GM19239 (cell line): ENCODE results near the gene ARHGEF28.

Source experiments
- DNase-seq: peaks from one replicate; pipeline ENCODE4 v3.0.0; 2011; ENCODE audit warnings: low spot score; ENCODE audit not compliant: insufficient read length
- FAIRE-seq: peaks from 2 replicates; lab custom pipeline; 2011; peaks lifted over from hg19 to GRCh38; lab: Jason Lieb, UNC

Gene ARHGEF28

DNA sequence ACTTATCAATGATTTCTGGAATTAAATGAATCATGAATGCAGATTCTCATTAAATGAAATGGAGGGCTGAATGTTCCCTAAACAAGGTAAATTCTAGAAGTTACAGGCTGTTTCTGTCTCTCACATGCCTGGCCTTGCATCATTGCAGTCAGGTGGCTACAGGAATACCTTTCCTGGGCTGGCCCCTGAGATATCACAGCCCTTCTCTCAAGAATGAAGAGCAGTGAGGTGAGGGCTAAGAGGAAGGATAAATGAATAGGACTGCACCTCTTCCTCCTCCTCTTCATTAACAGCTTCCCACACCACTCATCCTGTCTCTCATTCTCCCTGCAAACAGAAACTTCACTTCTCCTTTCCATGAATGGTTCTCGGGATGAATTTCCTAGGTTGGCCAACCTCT is 22.5 kb downstream of the ARHGEF28 start:
- DNase-seq = no peak
- no peak for FAIRE-seq

DNA sequence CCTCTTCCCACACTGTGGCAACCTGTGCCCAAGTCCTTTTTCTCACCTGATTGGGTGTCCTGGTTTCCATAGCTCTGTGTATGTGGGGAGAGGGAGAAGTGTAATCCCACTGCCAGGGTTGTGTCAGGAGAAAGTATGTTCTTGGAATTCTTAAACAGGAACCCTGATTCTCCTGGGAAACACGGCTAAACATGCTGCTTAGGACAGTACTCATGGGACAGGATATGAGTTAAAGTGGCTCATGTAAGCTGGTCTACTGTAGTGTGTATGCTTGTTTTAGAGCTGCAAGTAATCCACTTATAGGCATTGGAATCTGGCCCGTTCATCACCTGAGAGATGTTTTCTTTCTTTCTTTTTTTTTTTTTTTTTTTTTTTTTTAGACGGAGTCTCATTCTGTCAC is 23.9 kb downstream of the ARHGEF28 start:
- no peak for FAIRE-seq
- DNase-seq = no peak

DNA sequence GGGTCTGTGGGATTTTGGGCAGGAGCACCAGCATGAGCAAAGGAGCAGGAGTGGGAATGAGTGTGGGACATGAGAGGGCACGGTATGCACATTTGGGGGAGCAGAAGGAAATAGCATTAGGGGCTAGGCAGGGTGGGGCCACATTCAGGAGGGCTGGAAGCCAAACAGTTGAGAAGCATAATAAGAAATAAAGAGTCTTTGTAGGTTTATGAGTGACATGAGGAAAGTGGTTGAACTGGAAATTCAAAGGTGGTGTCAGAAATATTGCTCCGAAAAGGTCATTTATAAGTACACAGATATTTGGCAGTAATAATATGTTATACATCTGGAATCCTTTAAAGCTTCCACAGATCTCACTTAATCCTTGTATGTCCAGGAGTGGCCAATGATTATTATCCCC is 26.4 kb downstream of the ARHGEF28 start:
- no peak for FAIRE-seq
- no peak for DNase-seq

- DNase-seq (no peak), FAIRE-seq (no peak)
Observed at GRCh38 chr5:73654171-73654811, 28.3 kb downstream of the ARHGEF28 start.

GRCh38 chr5:73654819-73655318 is 28.9 kb downstream of the ARHGEF28 start:
- no peak for FAIRE-seq
- DNase-seq = no peak

DNA sequence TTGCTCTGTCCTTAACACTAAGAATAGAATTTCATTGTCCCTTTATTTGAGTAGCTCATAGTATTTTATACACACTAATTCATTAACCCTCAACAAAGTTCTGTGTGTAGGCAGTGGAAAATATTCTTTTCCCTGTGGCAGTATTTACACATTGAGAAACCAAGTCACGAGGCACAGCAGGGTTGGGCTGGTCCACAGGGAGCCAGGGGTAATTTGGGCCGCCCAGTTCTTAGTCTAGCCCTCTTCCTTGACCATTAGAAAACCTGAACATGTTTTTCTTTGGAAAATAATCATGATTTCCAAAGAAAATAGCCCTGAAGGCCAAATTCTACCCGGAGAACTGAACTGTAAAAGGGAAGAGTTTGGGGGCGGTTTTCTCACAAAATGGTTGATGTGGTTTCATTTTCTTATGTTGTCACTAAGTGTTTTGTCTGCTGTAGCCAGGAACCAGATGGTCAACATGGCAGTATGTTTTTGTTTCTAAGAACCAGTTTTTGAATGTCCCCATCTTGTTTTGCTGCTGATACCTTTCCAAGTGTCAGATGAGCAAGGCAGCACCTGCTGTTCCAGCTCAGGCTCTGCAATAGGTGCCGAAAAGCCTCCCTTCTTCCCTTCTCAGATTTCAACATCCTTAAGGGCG is 29.6 kb downstream of the ARHGEF28 start:
- DNase-seq = no peak
- FAIRE-seq = peak; percentile 68

DNA sequence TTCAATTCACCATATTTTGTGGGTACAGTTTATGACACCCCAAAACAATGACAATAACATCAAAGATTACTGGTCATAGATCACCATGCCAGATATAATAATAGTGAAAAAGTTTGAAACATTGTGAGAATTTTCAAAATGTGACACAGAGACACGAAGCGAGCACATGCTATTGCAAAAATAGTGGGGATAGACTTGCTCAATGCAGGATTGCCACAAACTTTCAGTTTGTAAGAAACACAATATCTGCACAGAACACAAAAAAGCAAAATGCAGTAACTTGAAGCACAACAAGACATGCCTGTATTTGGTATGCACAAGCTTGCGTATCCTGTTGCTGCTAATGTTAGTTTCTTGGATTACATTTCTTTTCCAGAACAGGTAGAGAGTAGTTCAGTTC is 35.8 kb downstream of the ARHGEF28 start:
- no peak for DNase-seq
- no peak for FAIRE-seq

DNA sequence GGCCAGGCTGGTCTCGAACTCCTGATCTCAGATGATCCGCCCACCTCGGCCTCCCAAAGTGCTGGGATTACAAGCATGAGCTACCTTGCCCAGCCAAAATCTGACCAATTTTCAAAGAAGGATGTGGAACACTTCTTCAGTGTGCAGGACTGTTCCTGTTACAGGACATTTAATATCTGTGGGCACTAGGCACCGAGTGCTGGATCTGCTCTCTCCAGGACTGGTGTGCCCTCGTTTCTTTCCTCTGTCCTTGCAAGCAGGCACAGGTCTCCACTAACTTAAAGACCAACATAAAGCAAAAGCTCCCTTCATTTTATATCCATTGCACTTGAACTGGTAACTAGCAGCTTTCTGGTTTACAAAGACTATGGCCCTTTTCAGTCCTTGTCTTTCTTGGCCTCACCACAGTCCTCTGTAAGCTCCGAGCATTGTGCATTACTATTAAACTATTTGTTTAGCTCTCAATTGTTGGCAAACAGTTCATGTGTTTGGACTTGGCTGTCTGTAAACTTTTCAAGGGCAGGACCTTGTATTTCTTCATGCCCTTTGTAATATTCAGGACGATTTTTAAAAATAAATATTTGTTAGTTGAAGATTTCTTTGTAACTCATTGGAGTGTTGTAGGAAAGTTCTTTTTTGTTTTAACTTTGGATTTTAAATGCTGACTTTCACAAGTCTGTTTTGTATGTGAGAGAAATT is 37.3 kb downstream of the ARHGEF28 start:
- FAIRE-seq (no peak), DNase-seq (no peak)

DNA sequence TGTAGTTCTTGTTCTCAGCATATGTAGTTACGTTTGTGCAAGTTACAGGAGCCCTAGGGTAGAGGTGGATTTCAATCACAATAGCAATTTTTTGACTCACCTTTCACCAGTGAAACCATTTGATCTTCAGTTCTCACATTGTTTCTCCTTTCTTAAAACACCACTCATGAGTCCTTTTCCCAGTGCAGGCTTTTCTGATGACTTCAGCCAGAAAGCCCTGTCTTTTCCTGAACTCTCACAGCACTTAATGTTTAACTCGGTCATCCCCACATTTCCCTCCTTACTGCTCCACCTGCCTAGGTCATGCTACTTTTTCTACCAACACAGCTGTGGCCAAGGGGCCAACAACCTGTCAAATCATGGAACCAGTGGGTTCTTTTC is 37.9 kb downstream of the ARHGEF28 start:
- DNase-seq (no peak), FAIRE-seq (peak; percentile 90)

DNA sequence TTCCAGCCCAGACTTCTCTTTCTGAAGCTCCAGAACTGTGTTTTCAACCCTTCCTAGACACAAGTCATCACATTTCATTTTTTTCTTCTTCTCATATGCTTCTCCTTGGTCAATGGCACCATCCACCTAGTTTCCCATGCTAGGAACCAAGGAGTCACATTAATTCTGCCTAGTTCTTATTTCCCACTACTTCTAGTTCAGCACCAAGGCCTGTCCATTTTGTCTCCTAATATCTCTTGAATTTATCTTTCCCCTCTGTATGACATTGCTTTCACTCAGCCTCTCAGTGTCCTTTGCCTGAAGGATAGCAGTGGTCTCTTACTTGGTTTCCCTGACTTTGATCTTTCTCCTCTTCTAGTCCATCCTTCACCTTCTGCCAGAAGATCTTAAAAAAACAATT is 38.8 kb downstream of the ARHGEF28 start:
- no peak for DNase-seq
- no peak for FAIRE-seq

DNA sequence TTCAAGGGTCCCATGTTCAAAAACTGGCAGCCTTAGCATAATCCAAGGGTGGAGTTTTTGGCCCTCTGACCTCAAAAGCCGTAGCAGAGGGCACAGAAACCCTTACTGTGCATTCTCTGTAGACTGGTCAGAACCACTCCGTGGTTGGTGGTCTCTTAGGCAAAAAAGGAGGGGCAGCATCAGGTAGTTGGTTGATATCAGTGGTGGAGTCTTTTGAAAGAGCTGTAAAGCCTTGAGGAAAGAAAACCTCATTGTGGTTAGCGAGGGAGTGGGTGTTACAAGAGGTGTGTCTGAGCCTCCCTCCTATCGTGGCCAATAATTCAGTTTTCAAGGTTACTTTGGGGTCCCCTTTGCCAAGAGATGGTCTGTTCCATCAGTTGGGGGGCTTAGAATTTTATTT is 40.9 kb downstream of the ARHGEF28 start:
- DNase-seq (no peak), FAIRE-seq (peak; percentile 62)

- FAIRE-seq (peak; percentile 94), DNase-seq (no peak)
Observed at GRCh38 chr5:73668017-73668416, 42.0 kb downstream of the ARHGEF28 start.

GRCh38 chr5:73668486-73669111 is 42.6 kb downstream of the ARHGEF28 start:
- FAIRE-seq = no peak
- no peak for DNase-seq

- DNase-seq = no peak
- FAIRE-seq = no peak
Observed at GRCh38 chr5:73670731-73671130, 44.7 kb downstream of the ARHGEF28 start.

DNA sequence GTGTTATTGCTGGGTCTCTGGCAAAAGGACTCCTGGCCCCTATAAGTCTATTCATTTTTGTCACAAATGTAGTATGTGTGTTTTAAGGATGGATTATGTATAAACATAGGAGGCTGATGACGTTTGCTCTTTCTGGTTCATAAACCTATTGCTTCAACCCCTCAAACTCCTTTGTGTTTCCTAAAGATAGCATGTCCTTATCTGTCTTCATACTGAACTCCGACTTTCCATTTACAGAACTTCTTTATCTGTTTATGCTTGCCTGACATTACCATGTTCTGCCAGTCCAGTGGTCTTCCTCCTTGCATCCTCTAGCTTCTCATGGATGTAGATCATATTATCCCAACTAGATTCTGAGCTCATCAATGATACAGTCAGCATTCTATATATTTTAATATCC is 46.1 kb downstream of the ARHGEF28 start:
- DNase-seq (no peak), FAIRE-seq (no peak)

GRCh38 chr5:73673161-73673591 is 47.2 kb downstream of the ARHGEF28 start:
- FAIRE-seq (peak; percentile 37), DNase-seq (no peak)

- DNase-seq = no peak
- no peak for FAIRE-seq
Observed at GRCh38 chr5:73674669-73675004, 48.6 kb downstream of the ARHGEF28 start.

- no peak for FAIRE-seq
- DNase-seq = no peak
Observed at GRCh38 chr5:73678322-73678740, 52.3 kb downstream of the ARHGEF28 start.

DNA sequence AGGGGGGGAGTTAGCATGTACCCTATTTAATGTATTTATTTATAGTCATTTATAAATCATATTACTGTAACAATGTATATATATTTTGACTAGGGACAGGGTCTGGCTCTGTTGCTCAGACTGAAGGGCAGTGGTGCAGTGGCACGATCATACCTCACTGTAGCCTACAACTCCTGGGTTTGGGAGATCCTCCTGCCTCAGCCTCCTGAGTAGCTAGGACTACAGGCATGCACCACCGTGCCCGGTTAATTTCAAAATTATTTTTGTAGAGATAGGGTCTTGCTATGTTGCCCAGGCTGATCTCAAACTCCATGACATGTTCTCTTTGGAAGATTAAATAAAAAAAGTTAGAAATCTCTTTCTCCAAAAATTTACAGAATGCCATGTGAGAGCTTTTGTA is 52.8 kb downstream of the ARHGEF28 start:
- DNase-seq (no peak), FAIRE-seq (no peak)

DNA sequence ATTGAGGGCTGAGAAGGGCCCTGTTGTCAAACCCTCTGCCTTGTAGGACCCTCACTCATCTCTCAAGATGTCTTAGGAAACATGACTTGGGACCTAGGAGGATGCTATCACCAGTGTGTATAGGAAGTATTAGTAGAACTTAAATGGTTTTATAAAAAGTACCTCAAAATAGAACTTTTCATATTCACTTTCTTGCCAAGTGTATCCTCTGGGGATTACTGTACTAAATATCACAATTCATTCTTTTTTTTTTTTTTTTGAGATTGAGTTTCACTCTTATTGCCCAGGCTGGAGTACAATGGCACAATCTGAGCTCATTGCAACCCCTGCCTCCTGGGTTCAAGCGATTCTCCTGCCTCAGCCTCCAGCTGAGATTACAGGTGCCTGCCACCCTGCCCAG is 56.2 kb downstream of the ARHGEF28 start:
- no peak for FAIRE-seq
- DNase-seq = no peak

DNA sequence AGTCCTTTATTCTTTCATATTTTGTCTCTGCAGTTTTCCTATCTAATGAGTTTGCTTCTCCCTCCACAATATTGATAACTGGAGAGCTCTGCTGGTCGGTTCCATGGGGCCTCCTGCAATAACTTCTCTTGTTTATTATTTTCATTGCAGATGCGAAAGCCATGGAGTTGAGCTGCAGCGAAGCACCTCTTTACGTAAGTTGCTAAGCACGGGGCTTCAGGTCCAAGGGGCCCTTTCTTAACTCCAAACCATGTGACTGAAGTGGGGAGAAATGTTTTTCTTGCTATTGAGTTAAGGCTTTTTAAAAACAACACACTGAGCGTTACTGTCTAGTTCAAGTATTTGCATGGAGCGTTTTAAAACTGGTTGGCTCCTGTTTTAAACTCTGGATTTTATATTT is 58.7 kb downstream of the ARHGEF28 start:
- DNase-seq (no peak), FAIRE-seq (no peak)
